ENCODE results near the gene COL6A6.

COL6A6 gene

DNA sequence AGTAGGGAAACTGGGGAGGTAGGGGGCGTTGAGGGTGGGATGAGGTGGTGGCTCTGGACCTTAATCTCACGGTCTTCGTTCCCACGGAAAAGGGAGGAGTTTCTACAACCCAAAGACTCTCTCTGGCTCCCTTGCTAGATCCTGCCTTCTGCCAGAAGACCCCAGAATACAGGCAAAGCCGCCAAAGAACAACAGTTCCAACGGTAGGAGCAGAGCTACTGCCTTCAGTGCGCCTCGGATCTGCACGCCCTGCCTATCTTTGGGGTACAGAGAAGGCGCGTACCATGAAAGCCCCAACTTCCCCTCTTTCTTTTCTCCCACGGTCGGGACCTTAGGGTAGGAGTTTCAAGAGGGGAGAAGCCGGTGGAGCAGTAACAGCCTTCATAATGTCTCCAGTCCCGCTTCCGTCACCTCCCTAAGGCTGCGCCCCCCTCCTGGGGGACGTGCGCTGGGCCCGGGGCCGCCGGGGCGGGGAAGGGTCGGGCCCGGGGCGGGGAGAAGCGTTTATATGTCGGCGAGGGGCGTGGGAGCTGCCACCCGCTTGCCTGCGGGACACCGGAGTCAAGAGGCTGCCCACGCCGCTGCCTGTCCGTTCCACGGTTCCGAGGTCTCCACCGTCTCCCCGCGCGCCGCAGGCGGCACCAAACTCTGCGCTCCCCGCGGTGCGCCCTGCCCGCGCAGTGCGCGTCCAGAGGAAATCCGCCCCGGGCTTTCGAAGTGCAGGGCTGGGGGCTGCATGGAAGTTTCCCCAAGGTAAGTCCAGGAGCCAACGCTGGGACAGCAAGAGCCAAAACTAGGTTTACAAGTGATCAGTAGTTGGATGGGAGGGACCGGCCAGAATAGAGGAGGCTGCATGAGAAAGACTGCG is at the start of gene COL6A6:
TSS of gene COL6A6 (plus strand) at position 533 of the 868 bp plus-strand sequence. CDS start 43,188 bp downstream, outside the sequence.
- in situ Hi-C loops (cut with HindIII; ENCODE audit: low sequenced_read_pairs), result no loop called here

DNA sequence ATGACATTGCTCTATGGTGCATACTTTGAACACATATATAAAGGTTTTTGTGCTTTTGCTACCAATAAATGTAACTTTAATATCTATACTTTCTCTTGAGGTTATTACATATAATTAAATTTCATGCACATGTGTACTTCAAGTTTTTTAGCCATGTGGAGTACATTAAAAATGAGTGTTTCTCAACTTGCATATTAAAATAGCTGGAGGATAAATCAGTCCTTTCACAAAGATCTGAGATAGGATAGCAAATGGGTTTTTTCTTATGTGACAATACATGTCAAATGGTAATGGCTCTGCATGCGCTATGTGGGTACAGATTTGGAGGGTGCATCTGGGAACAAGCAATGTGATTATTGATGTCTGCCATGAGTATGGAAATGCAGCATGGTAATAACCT is 48.7 kb upstream of the COL6A6 start:
- in situ Hi-C loops (cut with HindIII; ENCODE audit: low sequenced_read_pairs), result no loop called here

DNA sequence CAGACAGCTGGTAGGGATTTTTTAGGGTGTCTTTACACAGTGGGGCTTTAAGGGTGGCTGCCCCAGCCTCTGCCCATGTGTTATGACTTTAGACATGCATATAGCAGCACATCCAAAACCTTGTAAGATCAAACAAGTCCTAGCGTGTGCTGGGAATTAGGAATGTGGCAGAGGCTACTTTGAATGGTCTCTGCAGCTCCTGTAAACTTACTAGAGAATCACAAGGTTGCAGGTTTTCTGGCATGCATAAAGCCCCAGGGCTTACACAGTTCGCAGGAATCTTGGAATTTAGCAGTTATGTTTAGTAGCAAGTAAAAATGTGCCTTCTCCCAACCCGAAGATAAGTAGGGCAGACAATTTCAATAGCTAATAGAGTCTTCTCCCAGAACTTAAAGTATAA is 46.9 kb upstream of the COL6A6 start:
- in situ Hi-C loops (cut with HindIII; ENCODE audit: low sequenced_read_pairs), result no loop called here

- in situ Hi-C loops (cut with HindIII; ENCODE audit: low sequenced_read_pairs), result no loop called here
These were observed 43.6 kb upstream of the COL6A6 start for GRCh38 chr3:130473416-130473815.

DNA sequence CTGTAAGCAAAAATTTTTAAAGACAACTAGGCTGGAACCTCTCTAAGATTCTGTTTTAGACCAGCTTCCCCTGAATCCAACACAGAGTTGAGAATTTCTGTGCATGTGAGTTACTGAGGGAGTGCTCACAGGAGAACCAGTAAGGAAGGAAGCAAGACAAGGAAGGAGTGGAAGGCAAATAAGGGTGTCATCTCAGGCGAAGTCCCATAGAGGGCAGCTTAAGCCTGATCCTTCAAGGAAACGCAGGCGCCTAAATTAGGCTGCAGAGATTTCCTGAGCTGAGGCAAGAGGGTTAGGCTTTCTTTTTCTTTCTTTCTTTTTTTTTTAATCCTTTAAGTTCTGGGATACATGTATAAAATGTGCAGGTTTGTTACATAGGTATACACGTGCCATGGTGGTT is 36.2 kb upstream of the COL6A6 start:
- in situ Hi-C loops (cut with HindIII; ENCODE audit: low sequenced_read_pairs), result no loop called here

- in situ Hi-C loops (cut with HindIII; ENCODE audit: low sequenced_read_pairs), result no loop called here
These were observed 28.7 kb upstream of the COL6A6 start for GRCh38 chr3:130488288-130488687.

DNA sequence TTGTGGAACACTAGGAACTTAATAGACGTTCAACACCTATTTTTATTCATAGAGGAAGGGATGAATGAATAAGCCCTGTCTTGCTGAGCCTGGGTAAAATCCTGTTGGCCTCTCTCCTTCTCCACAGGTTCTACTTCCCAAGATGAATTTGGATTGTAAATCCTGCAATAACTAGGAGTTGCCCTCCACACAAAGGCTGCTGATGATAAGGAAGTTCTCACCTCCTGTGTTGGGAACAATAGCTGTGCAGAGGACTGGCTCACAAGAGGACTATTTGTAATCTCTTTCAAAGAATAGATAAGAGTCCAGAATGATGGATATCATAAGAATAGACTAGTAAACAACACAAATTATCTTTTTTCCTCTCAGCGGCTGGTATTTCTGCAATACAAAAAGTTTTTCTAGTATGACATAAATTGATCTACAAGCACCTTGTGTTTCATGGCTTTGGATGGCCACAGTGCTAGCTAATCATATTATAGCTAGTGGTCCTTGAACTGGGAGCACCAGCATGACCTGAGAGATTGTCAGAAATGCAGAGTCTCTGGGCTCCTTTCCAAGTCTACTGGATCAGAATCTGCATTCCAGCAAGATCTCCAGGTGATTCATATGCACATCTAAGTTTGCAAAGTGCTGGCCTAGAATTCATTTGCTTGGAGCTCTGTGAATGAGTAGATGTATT is 28.1 kb upstream of the COL6A6 start:
- in situ Hi-C loops (cut with HindIII; ENCODE audit: low sequenced_read_pairs), result no loop called here

GRCh38 chr3:130490241-130490640 is 26.7 kb upstream of the COL6A6 start:
- in situ Hi-C loops (cut with HindIII; ENCODE audit: low sequenced_read_pairs), result no loop called here

DNA sequence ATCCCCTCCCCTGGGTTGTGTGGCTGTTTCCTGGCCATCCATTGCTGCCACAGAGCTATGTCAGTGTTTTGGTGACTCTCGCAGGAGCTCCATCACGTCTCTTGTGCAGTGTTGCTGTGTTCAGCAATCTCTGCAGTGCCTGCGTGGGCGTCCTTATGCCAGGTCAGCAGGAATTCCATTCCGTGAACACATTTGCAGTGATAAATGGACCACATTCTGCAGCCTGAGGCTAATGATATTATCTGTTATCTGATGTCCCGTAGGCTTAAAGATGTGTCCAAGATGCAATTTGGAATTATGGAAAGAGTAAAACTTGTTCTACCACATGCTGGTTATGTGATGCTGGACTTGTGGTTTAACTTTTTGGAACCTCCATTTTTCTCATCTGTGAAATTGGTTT is 25.5 kb upstream of the COL6A6 start:
- in situ Hi-C loops (cut with HindIII; ENCODE audit: low sequenced_read_pairs), result no loop called here

DNA sequence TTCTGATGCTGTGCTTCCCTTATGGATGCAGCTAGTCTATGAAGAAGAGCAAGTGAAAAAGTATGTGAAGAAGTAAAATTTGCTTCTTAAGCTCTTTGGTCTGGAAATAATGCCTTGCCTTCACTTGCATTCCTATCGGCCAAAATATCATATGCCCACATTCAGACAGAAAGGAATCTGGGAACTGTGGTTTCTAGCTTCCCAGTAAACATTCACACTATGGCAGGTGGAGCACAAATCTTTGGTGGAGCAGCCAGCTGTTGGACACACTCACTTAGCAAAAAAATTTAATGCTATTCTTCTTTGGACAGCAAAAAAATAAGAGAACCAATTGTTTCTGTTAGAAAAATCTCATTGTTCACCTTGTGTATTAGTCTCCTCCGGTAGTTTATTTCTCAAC is 12.3 kb upstream of the COL6A6 start:
- in situ Hi-C loops (cut with HindIII; ENCODE audit: low sequenced_read_pairs), result no loop called here

GRCh38 chr3:130506031-130506430 is 10.9 kb upstream of the COL6A6 start:
- in situ Hi-C loops (cut with HindIII; ENCODE audit: low sequenced_read_pairs), result no loop called here

DNA sequence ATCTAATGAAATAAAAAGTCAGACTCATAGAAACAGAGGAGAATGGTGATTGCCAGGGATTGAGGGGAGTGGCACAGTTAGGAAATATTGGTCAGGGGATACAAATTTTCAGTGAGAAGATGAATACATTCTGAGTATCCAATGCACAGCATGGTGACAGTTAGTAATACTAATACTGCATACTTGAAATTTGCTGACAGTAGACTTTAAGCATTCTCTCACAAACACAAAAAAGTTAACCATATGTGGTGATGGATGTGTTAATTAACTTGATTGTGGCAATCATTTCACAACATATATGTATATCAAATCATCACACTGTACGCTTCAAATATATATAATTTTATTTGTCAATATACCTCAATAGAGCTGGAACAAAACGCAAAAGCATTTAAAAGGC is 9.2 kb upstream of the COL6A6 start:
- in situ Hi-C loops (cut with HindIII; ENCODE audit: low sequenced_read_pairs), result no loop called here

DNA sequence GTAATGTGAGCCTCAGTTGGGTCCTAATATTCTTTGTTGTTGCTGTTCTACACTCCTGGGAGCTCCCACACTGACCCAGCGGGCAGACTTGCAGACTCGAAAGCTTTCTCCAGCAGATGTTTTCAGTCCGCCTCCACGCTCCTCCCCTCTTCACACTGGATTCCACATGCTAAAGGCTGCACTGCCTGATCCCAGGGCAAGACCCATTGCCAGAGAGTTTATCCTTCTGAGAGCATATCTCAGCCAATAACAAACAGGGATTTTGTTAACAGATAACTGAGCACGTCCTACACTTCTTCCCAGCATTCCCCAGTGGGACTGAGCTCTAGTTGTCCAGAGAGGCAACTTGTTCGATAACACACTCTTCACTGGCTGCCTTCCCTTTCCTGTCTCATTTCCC is 8.0 kb upstream of the COL6A6 start:
- in situ Hi-C loops (cut with HindIII; ENCODE audit: low sequenced_read_pairs), result no loop called here

DNA sequence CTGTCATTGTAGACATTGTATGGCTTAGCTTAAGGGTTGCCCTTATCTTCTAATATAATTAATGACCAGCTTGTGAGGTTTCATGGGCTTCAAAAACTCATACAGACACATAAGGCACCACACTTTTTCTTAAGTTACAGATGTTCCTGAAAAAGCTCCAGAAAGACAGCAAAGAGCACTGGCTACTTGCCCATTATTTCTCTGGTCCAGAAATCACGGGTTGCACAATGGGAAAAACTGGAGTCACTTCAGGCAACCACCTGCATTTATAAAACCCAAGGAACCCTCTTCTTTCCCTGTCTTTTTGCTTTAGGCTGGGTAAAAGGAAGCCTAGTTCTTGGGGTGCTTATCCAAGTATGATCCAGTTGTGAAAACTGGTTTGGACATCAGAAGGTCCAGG is 2.3 kb upstream of the COL6A6 start:
- in situ Hi-C loops (cut with HindIII; ENCODE audit: low sequenced_read_pairs), result no loop called here

GRCh38 chr3:130515755-130516154 is 1.2 kb upstream of the COL6A6 start:
- in situ Hi-C loops (cut with HindIII; ENCODE audit: low sequenced_read_pairs), result no loop called here

DNA sequence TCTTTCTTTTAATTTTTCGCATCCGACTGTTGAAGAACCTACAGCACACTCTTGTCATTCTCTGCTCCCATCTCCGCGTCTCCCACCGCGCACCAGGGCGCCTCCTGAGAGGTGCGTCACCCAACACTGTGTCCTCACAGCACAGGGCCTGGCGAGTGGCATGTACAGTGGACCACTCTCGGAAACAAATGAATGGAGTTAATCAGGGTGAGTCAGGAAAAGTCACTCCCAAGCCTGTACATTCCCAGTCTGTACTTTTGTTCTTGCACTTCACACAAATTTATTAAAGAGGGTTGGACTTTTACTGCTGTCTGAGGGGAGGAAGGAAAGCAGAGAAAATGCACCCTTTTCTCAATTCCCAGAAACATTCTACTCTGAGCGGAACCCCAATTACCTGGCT is 625 bp downstream of the COL6A6 start:
- in situ Hi-C loops (cut with HindIII; ENCODE audit: low sequenced_read_pairs), result no loop called here

- in situ Hi-C loops (cut with HindIII; ENCODE audit: low sequenced_read_pairs), result no loop called here
These were observed 2.8 kb downstream of the COL6A6 start for GRCh38 chr3:130519754-130520153.

GRCh38 chr3:130522399-130522798 is 5.4 kb downstream of the COL6A6 start:
- in situ Hi-C loops (cut with HindIII; ENCODE audit: low sequenced_read_pairs), result no loop called here

DNA sequence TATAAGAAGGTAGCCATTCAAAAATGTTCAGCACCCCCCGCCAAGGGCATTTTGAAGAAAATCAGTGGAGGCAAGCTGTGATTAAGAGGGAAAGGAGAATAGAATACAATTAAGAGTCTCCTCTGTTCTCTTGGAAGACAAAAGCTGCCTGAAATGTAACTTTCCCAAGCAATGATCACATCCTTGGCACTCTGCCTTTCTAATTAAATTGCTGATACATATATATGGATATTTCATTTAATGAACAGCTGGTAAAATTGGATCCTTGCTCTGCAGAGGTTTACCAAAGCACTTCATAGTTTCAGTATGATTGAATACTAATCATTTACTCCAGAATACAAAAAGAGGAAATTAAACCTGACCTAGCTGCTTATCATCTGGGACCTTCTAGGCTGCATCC is 10.4 kb downstream of the COL6A6 start:
- in situ Hi-C loops (cut with HindIII; ENCODE audit: low sequenced_read_pairs), result no loop called here

GRCh38 chr3:130528120-130528519 is 11.1 kb downstream of the COL6A6 start:
- in situ Hi-C loops (cut with HindIII; ENCODE audit: low sequenced_read_pairs), result no loop called here

DNA sequence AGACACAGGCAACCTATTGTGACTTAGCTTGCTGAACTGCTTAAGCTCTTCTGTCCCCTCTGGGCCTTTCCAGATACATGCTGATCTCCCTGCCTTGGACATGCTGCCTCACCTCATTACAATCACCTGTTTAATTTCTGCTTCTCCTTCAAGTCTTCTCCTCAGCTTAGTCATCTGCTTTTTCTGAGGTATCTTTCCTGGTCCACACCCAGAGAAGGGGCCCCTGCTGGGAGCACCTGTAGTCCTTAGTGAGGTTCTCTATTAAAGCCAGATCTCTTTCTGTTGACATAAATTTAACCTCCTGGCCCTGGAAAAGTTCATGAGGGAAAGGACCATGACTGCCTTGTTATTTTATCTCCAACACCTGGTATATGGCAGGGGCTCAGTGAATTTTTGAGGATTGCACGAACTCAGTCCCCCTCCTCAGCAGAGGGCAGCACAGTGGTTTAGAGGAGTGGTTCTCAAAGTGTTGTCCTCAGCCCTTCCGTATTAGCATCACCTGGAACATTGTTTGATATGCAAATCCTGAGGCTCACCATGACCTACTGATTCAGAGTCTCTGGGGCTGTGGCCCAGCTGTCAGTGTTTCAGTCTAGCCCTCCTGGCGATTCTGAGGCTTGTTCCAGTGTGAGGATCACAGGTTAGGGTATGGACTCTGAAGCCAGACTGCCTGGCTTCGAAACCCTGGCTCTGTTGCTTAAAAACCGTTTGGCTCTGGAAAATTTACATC is 12.7 kb downstream of the COL6A6 start:
- in situ Hi-C loops (cut with HindIII; ENCODE audit: low sequenced_read_pairs), result no loop called here

GRCh38 chr3:130533247-130533646 is 16.3 kb downstream of the COL6A6 start:
- in situ Hi-C loops (cut with HindIII; ENCODE audit: low sequenced_read_pairs), result no loop called here

Data from DLD1 (cell line).